Transverse colon (tissue), 4 donors: ENCODE results near the gene SIX5. TPM values are rescaled to one million over a fixed set of nuclear protein-coding genes. Genes with fewer than 3 reads are reported as not detected.
"Not testable (repeated sequence)": the region's sequence is repeated elsewhere in the genome, so short reads cannot be mapped to it uniquely, and the experiment has no call there.

Experiments used
- DNase-seq: peaks from one replicate; pipeline ENCODE4 v3.0.0-alpha.2; 2019
- H3K27ac ChIP-seq, 4 donors: fragments of 200-600 bp; sonication (generic); 2 replicates each; pipeline ENCODE4 v1.5.1; 2016 to 2018; ENCODE audit warnings: inconsistent platforms in 4 of 4
- H3K27me3 ChIP-seq: fragments of 200-600 bp; sonication (generic); 2 replicates; pipeline ENCODE4 v1.5.1; 2017; ENCODE audit warnings: inconsistent platforms
- H3K36me3 ChIP-seq, 4 donors: fragments of 200-600 bp; sonication (generic); 2 replicates each; pipeline ENCODE4 v1.5.1; 2017 to 2019; ENCODE audit warnings: inconsistent platforms in 4 of 4
- H3K4me1 ChIP-seq, 4 donors: fragments of 200-600 bp; sonication (generic); 2 replicates each; pipeline ENCODE4 v1.5.1; 2017 to 2020; ENCODE audit warnings: inconsistent platforms in 4 of 4
- H3K4me3 ChIP-seq, 4 donors: fragments of 200-600 bp; sonication (generic); 1 replicate in 1 of 4; 2 replicates in 3 of 4; pipeline versions ENCODE4 v1.5.1 to v1.6.1; 2017 to 2019; ENCODE audit warnings: inconsistent platforms in 4 of 4
- H3K9me3 ChIP-seq, 2 donors: fragments of 200-600 bp; sonication (generic); 2 replicates each; pipeline ENCODE4 v1.5.1; 2017 to 2019; ENCODE audit warnings: inconsistent platforms in 2 of 2
- EP300 ChIP-seq: sonication (generic); formaldehyde crosslinking; IDR thresholded peaks from one replicate; pipeline ENCODE4 v1.6.1; 2017; ENCODE audit warnings: antibody characterized with exemption, low read depth
- POLR2A ChIP-seq: fragments of 450-650 bp; IDR thresholded peaks from one replicate; pipeline ENCODE4 v1.6.1; 2016; ENCODE audit warnings: antibody characterized with exemption, mild to moderate bottlenecking, moderate library complexity
- POLR2AphosphoS5 ChIP-seq, 3 donors: sonication (generic); formaldehyde crosslinking; IDR thresholded peaks; one replicate each; pipeline ENCODE4 v1.6.1; 2016; ENCODE audit warnings: antibody characterized with exemption in 3 of 3
- WGBS, 2 donors: methylation state at CpG; one replicate each; pipeline ENCODE4 v1.1.5; 2018; ENCODE audit warnings: low coverage in 1 of 2; 5-methylcytosine and 5-hydroxymethylcytosine counted together
- in situ Hi-C, 4 donors: fragments of 200-750 bp; cut with MboI; loops; one replicate each; pipeline versions ENCODE4 v1.15.0 to v1.15.1; 2017; ENCODE audit warnings: low sequenced_read_pairs in 3 of 4, low pct_ligation_motif_present in 1 of 4, low pct_unique_long_range_greater_than_20kb in 1 of 4
- intact Hi-C: fragments of 100-400 bp; cut with DNase I; formaldehyde crosslinking; loops from one replicate; pipeline ENCODE4 v1.15.1; 2023; ENCODE audit warnings: low total_unique reads
- total RNA-seq, 4 donors: library from RNA; depleted of rRNA; stranded (reverse); fragments of >200 nt; gene quantifications; one replicate each; pipeline ENCODE4 v1.1.0, GENCODE V29; 2016
- TF ChIP-seq, protein P1 (sequence below), 5 experiments: fragments of 200-600 bp in 3 of 5; fragments of 450-650 bp in 2 of 5; sonication (generic) in 3 of 5; IDR thresholded peaks; 1 replicate in 2 of 5; 2 replicates in 3 of 5; pipeline ENCODE4 v1.5.1; 2016 to 2017; ENCODE audit warnings: antibody characterized with exemption in 5 of 5, inconsistent platforms in 3 of 5, mild to moderate bottlenecking in 2 of 5, moderate library complexity in 1 of 5

Gene SIX5
- total RNA-seq, 4 donors from 2014 or later = 6.7 to 40.4 (median 9.7) TPM

DNA sequence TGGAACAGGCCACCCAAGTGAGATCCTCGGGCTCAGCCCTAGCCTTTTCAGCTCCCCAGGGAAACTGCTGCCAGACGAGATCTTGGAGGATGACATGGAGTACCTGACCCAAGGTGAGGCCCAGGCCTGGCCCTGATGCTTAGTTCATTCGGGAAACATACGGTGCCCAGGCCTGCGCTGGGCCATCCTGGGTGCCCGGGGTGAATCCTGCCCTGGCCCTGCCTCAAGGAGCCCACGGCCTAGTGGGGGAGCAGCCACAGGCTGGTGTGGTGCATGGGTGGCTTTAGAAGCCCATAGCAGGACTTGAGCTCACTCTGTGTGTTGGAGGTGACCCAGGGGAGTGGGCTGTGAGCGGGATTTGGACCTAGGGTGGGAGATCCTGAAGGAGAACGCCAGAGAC, 10.1 kb downstream of the SIX5 start:
- Histone ChIP-seq H3K36me3 (no peaks in the 10 kb centered on the region), H3K27me3 (no peaks in the 10 kb centered on the region), H3K4me3 (no peak overlapping the region), H3K4me1 (peaks cover 0 to 4% (median 2%) of the 10 kb centered on the region in 4 donors), H3K9me3 (no peaks in the 10 kb centered on the region), H3K27ac (no peak overlapping the region)
- in situ Hi-C loops = no loop called here
- no peak for DNase-seq
- intact Hi-C loops = no loop called here
- TF ChIP-seq, protein P1, sequence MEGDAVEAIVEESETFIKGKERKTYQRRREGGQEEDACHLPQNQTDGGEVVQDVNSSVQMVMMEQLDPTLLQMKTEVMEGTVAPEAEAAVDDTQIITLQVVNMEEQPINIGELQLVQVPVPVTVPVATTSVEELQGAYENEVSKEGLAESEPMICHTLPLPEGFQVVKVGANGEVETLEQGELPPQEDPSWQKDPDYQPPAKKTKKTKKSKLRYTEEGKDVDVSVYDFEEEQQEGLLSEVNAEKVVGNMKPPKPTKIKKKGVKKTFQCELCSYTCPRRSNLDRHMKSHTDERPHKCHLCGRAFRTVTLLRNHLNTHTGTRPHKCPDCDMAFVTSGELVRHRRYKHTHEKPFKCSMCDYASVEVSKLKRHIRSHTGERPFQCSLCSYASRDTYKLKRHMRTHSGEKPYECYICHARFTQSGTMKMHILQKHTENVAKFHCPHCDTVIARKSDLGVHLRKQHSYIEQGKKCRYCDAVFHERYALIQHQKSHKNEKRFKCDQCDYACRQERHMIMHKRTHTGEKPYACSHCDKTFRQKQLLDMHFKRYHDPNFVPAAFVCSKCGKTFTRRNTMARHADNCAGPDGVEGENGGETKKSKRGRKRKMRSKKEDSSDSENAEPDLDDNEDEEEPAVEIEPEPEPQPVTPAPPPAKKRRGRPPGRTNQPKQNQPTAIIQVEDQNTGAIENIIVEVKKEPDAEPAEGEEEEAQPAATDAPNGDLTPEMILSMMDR (IDR thresholded peaks at IDR 0.05) = no peak
- no peak for TF ChIP-seq EP300
- TF ChIP-seq POLR2AphosphoS5 (IDR thresholded peaks at IDR 0.05) = no peak
- TF ChIP-seq POLR2A = no peak
- WGBS, 2 donors = 84% methylated on average over 8 of the region's 9 CpGs; no CpG with 5 or more reads in 1 of the 2 donors

DNA sequence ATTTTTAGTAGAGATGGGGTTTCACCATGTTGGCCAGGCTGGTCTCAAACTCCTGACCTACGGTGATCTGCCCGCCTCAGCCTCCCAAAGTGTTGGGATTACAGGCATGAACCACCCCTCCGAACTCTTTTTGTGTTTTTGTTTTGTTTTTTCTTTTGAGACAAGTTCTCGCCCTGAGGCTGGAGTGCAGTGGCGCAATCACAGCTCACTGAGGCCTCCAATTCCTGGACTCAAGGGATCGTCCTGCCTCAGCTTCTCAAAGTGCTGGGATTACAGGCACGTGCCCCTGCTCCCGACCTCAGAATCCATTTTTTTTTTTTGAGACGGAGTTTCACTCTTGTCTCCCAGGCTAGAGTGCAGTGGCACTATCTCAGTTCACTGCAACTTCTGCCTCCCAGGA, 11.4 kb downstream of the SIX5 start:
- no peak for TF ChIP-seq EP300
- no peak for TF ChIP-seq POLR2AphosphoS5 (IDR thresholded peaks at IDR 0.05)
- TF ChIP-seq POLR2A = no peak
- no peak for DNase-seq
- H3K9me3 ChIP-seq = no peaks in the 10 kb centered on the region
- H3K36me3 ChIP-seq = no peaks in the 10 kb centered on the region
- intact Hi-C loops (no loop called here), in situ Hi-C loops (no loop called here)
- H3K27me3 ChIP-seq = no peaks in the 10 kb centered on the region
- H3K27ac ChIP-seq = no peak overlapping the region
- no peak overlapping the region for H3K4me3 ChIP-seq
- 85 to 100% methylated on average over 4 to 9 of the region's 9 CpGs for WGBS, 2 donors
- no peaks in the 10 kb centered on the region for H3K4me1 ChIP-seq

DNA sequence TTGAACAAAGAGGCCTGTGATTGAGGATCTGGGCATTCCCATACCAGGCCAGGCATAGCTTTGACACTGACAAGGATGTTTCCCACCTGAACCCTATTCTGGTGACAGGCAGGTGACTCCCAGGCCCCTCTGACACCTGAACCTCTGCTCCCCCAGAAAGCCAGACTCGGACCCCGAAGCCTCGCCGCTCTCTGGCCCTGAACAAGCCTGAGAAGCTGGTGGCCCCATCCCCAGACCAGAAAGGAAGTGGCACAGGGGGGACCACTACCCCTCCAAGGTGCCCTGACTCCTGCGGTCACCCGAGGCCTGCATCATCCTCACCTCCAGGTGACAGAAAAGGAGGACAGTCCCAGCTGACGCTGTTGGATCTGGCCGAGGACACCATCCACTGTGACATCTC, 14.7 kb downstream of the SIX5 start:
- no peaks in the 10 kb centered on the region for H3K4me1 ChIP-seq
- in situ Hi-C loops (no loop called here), intact Hi-C loops (no loop called here)
- TF ChIP-seq POLR2AphosphoS5 (IDR thresholded peaks at IDR 0.05) = no peak
- no peak for TF ChIP-seq POLR2A
- TF ChIP-seq EP300 = no peak
- TF ChIP-seq, protein P1 (IDR thresholded peaks at IDR 0.05) = no peak
- H3K4me3 ChIP-seq = no peak overlapping the region
- H3K27ac ChIP-seq = no peak overlapping the region
- H3K9me3 ChIP-seq = no peaks in the 10 kb centered on the region
- no peaks in the 10 kb centered on the region for H3K27me3 ChIP-seq
- DNase-seq = no peak
- 96% methylated on average over 6 of the region's 8 CpGs; no CpG with 5 or more reads in 1 of the 2 donors for WGBS, 2 donors
- no peaks in the 10 kb centered on the region for H3K36me3 ChIP-seq

DNA sequence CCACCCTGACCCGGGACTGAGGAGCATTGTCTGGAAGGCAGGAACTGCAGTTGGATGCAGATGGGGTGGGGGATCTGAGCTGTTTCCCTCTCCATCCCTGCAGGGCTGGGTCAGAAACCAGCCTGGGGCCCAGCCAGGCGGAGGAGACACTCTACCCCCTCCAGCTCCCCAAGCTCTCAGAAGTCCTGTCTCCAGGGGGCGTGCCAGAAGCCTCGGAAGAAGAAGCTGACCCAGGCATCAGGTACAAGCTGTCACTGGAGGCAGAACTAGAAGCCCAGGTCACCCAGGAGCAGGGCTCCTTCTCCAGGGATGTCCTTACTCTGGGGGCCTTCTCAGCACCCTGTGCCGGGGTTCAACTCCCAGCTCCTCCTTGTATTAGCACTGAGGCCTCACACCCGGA, 15.5 kb downstream of the SIX5 start:
- H3K4me3 ChIP-seq = no peak overlapping the region
- H3K9me3 ChIP-seq = no peaks in the 10 kb centered on the region
- DNase-seq = no peak
- intact Hi-C loops (no loop called here), in situ Hi-C loops (no loop called here)
- no peaks in the 10 kb centered on the region for H3K27me3 ChIP-seq
- WGBS, 2 donors = 80% methylated on average over 6 of the region's 6 CpGs; no CpG with 5 or more reads in 1 of the 2 donors
- no peaks in the 10 kb centered on the region for H3K4me1 ChIP-seq
- no peak for TF ChIP-seq POLR2A
- TF ChIP-seq, protein P1 (IDR thresholded peaks at IDR 0.05) = no peak
- TF ChIP-seq EP300 = no peak
- no peak for TF ChIP-seq POLR2AphosphoS5 (IDR thresholded peaks at IDR 0.05)
- H3K27ac ChIP-seq = no peak overlapping the region
- H3K36me3 ChIP-seq = no peaks in the 10 kb centered on the region

DNA sequence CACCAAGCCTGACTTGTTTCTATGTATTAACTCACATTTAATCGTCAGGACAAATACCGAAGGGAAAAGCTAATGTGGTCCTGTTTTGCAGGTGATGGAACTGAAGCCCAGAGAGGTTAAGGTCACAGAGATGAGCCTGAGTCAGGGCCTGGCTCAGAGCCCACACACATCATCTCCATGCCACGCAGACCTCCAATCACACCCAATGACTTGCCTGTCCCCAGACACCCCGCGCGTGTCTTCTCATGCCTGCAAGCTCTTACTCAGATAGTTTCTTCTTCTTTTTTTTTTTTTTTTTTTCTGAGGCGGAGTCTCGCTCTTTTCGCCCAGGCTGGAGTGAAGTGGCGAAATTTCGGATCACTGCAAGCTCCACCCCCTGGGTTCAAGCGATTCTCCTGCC, 16.4 kb downstream of the SIX5 start:
- H3K4me3 ChIP-seq = no peak overlapping the region
- no peak overlapping the region for H3K27ac ChIP-seq
- intact Hi-C loops = no loop called here
- no peaks in the 10 kb centered on the region for H3K9me3 ChIP-seq
- DNase-seq = no peak
- H3K36me3 ChIP-seq = no peaks in the 10 kb centered on the region
- no peaks in the 10 kb centered on the region for H3K27me3 ChIP-seq
- no peaks in the 10 kb centered on the region for H3K4me1 ChIP-seq
- in situ Hi-C loops = no loop called here
- 83 to 95% methylated on average over 5 to 12 of the region's 12 CpGs for WGBS, 2 donors
- TF ChIP-seq EP300 (no peak), POLR2AphosphoS5 (IDR thresholded peaks at IDR 0.05) (no peak), POLR2A (no peak)
- TF ChIP-seq, protein P1 (IDR thresholded peaks at IDR 0.05) = no peak

DNA sequence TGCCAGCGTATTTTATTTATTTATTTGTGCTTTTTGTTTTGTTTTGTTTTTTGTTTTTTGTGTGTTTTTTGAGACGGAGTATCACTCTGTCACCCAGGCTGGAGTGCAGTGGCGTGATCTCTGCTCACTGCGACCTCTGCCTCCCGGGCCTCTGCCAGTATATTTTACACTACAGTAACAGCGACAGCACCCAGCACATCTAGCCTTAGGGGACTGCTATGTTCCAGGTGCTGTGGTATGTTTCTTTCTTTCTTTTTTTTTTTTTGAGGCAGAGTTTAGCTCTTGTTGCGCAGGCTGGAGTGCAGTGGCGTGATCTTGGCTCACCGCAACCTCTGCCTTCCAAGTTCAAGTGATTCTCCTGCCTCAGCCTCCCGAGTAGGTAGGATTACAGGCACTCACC, 17.6 kb downstream of the SIX5 start:
- H3K36me3 ChIP-seq, H3K27me3 ChIP-seq, H3K4me3 ChIP-seq, intact Hi-C loops, in situ Hi-C loops, H3K4me1 ChIP-seq, H3K27ac ChIP-seq, H3K9me3 ChIP-seq, DNase-seq: not testable (repeated sequence)
- WGBS, 2 donors = 88 to 89% methylated on average over 10 of the region's 10 CpGs
